DMS79 treated with DMSO at 0.1 percent for 48 hours (cell line): ENCODE data around the gene MRPL50.
A peak's percentile ranks its signal among the peaks of the same experiment; 100 is the strongest.
"Not testable (repeated sequence)": the region's sequence is repeated elsewhere in the genome, so short reads cannot be mapped to it uniquely, and the experiment has no call there.

Experiments
- DNase-seq: peaks from one replicate; lab custom pipeline; 2025; lab: John Stamatoyannopoulos, UW

Gene MRPL50

DNA sequence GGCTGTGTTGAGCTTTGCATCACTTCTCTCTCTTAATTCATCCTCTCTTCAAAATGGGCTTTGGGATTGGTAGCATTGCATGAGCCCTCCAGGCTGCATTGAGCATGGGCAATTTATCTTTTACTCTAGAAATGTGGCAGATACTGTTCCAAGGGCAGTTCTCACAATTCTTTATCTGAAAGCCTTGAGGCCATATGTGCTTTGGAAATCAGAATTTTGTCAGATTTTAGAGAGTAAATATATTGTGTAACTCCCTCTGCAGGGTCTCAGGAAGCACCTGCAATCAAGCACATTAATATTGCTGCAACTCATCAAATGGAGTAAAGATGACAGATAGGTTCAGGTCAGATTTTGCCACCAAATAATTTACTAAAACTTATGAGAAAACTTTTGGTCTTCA, 19.6 kb upstream of the MRPL50 start:
- DNase-seq = no peak

DNA sequence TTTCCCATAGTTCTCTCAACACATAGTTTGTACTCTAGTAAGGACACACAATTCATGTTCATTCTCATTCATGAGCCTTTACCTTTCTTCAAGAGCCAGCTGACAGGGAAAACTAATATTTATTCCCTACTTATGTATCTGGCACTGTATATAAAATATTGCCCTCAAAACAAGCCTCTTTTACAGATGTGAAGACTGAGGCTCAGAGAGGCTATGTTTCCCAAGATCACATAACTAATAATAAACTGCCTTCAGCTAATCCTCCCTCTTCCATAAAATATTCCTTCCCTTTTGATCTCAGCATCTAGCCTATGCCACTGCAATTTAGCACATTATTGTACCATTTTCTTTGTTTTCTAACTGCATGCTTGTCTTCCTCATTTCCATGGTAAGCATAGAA, 19.0 kb upstream of the MRPL50 start:
- DNase-seq = no peak

DNA sequence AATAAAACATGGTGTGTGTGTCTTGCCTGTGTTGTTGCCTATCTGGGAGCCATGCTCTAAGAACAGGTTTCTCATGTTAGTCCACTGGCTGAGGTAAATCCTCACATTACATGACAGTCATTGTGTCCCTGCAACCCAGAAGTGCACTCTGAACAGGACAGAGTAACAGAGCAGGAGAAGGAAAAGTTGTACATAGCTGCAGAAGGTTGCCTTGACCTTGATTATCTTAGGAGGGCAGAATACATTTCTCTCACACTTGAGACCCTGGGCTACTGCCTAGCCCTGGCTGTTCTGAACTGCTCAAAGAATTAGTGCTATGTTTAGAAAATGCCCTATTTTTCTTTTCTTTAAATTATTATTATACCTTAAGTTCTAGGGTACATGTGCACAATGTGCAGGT, 17.2 kb upstream of the MRPL50 start:
- DNase-seq = no peak

DNA sequence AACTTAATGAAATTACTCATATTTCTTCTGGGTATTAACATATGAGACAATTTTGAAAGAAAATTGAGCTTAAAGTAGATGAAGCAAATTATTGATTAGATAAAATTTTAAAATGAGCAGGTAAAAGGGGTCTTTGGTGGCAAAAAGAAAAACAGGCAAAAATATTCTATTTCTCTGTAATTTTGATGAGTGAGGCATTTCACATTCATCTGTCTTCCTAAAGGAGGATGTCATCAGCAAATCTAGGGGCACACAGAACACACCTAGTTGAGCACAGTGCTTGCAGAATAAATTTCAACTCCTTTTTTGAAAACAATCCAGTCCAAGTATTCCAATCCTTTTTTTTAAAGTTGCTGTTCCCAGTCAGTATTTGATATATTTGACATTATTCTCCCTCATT, 16.4 kb upstream of the MRPL50 start:
- DNase-seq = no peak

DNA sequence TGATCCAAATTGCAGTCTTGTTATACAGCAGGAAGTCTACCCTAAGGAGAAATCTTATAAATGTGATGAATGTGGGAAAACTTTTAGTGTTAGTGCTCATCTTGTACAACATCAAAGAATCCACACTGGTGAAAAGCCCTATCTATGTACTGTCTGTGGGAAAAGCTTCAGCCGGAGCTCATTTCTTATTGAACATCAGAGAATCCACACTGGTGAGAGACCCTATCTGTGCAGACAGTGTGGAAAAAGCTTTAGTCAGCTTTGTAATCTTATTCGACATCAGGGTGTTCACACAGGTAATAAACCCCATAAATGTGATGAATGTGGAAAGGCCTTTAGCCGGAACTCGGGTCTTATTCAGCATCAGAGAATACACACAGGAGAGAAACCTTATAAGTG, 10.7 kb upstream of the MRPL50 start:
- DNase-seq = no peak

DNA sequence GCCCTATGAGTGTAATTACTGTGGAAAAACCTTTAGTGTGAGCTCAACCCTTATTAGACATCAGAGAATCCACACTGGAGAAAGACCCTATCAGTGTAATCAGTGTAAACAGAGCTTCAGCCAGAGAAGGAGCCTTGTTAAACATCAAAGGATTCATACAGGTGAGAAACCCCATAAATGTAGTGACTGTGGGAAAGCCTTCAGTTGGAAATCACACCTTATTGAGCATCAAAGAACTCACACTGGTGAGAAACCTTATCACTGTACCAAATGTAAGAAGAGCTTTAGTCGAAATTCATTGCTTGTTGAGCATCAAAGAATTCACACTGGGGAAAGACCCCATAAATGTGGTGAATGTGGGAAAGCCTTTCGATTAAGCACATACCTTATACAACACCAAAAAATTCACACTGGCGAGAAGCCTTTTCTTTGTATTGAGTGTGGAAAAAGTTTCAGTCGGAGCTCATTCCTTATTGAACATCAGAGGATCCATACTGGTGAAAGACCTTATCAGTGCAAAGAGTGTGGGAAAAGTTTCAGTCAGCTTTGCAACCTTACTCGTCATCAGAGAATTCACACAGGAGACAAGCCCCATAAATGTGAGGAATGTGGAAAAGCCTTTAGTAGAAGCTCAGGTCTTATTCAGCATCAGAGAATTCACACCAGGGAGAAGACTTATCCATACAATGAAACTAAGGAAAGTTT, 10.1 kb upstream of the MRPL50 start:
- DNase-seq = no peak

DNA sequence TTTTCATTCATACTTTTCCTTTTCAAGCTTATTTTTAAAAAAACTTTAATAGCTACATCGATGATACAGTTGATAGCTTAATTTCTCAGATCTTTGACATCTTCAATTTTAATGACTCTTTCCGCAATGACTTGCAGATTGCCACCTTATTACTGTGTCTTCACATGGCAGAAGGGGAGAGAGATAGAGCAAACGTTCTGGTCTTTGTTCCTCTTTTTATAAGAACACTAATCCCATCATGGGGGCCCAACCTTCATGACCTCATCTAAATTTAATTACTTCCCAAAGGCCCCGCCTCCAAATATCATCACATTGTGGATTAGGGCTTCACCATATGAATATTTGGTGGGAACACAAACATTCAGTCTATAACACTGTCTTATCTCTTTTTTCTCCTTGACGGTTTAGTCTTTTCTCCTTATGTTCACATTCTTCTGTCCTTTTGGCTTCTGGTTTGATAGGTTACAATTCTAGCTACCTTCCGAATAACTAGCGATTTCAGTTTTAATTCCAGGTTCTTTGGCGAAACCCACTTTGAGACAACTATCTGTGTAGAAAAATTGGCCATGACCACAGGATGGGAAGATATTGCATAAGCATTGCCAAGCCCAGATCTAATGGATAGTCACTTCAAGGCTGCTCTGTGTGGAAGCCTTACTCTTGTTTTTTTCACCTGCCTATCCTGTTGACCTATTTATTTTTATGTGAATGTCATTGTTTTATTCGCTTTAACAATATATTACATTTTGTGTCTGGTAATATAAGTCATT, 5.3 kb upstream of the MRPL50 start:
- no peak for DNase-seq

DNA sequence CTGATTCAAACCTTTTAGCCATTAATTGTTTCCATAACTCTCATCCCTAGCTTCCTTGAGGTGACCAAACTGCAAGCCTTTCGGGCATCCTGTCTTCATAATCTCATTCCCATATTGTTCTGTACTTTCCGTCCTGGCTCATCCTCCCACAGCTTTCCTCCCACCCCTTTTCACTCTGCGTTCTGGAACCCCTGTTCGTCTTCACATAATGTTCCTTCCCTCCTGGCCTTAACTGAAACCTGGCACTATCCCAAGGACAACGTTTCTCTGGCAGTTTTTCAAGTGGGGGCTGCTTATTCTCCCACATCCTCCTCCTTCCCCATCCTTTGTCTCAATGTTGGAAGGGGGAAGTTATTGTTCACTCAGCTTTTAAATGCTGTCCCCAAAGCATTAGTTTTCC, 1.7 kb upstream of the MRPL50 start:
- no peak for DNase-seq

DNA sequence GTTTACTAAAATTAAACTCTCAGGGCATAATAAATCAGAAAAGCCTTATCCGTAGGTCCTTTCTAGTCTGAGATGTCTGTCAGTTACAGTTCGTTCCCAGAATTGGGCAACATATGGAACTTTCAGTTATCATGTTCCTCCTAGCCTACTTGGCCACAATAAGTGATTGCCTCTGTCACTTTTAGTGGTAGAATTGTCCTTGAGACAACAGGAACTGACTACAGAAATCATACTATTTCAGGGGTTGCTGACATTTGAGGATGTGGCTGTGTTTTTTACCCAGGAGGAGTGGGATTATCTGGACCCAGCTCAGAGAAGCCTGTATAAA, 1.2 kb upstream of the MRPL50 start:
- DNase-seq = no peak

DNA sequence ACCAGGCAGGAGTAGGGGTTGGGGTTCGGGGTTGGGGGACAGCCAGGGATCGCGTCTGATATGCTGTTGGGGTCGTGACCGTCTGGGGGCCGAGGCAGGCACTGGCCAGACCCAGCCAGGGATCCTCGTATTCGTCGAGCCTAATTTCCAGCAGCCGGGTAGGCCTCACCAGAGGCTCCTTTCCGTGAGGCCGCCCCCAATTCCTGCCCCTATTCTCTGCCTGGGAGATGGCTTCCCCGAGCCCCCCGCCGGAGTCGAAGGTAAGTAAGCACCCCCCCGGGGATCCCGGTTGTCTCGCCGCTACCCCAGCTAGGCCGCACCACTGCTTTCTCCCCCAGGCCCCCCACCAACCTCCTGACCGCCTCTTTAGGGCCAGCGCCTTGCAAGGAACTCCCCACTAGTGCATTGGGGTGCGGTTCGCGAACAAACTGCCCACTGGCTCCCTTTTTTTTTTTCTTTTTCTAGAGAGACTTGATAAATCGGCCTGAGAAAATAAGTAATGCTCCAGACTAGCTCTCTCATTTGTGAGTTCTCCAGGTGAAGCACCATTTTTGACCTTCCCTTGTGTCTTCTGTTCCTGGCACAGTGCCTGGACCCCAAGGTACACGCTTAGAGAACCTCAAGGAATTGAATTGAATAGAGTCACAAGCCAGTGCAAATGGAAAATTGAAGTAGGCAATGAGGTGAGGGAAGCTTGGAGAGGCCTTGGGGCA, 668 bp upstream of the MRPL50 start:
- peak; percentile 2 for DNase-seq

DNA sequence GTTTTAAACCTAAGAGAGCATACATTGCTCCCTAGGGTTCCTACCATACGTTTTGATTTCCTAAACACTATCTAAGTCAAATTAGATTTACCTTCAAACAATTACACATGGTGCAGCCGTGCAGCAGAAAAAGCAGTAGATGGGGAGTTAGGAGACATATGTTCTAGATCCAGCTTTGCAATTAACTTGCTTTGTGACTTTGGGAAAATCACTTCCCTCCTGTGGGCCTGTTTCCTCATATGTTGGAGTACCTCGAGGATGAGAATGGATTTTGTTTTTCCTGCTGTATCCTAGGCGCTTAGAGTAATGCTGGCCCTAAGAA, 711 bp downstream of the MRPL50 start:
- no peak for DNase-seq

DNA sequence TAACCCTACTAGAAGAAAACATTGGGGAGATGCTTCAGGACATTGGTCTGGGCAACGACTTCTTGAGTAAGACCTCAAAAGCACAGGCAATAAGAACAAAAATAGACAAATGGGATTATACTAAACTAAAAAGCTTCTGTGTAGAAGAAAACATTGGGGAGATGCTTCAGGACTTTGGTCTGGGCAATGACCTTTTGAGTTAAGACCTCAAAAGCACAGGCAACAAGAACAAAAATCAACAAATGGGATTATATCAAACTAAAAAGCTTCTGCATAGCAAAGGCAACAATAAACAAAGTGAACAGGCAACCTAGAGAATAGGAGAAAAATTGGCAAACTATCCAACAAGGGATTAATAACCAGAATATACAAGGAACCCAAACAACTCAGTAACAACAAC, 3.7 kb downstream of the MRPL50 start:
- DNase-seq = no peak

DNA sequence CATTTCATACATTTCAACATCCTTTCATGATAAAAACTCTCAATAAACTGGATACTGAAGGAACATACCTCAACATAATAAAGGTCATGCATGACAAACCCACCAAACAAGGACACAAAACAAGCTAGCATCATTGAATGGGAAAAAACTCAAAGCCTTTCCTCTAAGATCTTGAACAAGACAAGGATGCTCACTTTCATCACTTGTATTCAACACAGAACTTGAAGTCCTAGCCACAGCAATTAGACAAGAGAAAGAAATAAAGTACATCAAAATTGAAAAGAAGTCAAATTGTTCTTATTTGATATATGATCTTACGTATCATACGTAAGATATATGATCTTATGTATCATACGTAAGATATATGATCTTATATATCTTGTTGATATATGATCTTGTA, 5.3 kb downstream of the MRPL50 start:
- DNase-seq = no peak

DNA sequence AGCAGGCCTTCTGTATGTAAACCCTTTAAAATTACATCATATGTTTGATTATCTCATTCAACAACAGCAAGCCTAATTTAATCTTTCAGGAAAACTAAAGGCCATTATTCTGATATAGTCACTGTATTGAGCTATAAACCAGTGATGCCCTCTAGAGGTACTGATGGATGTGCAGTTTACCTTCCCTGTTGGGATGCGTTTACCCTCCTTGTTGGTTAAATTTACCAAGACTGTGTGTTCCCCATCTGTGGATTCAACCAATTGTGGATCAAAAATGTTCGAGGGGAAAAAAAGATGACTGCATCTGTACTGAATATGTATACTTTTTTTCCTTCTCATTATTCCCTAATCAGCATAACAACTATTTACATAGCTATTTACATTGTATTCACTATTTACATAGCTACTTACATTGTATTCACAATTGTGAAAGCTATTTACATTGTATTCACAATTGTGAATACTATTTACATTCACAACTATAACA, 9.9 kb downstream of the MRPL50 start:
- DNase-seq = no peak

DNA sequence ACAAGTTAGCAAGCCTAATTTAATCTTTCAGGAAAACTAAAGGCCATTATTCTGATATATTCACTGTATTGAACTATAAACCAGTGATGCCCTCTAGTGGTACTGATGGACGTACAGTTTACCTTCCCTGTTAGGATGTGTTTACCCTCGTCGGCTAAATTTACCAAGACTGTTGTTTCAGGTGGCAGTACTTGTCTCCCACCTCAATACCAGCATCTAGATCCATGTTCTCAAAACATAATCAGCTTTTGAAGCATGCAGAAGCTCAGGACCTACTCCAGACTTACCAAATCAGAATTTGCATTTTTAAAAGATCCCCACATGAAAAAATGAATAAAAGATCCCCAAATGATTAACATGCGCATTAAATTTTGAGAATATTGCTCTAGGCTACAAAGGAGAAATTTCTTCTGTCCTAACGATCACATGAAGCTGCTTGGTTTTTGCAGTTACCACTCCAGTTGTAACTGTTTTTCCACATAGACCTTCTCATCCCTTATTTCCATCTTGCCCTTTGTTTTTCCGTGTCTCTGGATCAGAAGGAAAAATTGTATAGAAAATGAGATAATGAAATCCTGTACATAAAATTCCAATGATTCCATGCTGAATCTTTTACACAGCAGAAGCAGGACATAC, 10.4 kb downstream of the MRPL50 start:
- DNase-seq = no peak

DNA sequence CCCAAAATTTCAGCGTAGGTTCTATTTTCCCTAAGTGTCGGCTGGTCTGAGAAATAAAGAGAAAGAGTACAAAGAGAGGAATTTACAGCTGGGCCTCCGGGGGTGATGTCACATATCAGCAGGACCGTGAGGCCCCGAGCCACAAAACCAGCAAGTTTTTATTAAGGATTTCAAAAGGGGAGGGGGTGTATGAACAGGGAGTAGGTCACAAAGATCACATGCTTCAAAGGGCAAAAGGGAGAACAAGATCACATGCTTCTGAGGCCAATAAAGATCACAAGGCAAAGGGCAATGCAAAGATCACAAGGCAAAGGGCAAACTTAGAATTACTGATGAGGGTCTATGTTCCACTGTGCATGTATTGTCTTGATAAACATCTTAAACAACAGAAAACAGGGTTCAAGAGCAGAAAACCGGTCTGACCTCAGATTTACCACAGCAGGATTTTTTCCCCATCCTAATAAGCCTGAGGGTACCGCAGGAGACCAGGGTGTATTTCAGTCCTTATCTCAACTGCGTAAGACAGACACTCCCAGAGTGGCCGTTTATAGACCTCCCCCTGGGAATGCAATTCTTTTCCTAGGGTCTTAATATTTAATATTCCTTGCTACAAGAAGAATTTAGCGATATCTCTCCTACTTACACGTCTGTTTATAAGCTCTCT, 13.4 kb downstream of the MRPL50 start, which contains the start of gene BAAT:
Gene BAAT, minus strand, starts transcription at position 134 of the 664 bp plus-strand sequence. CDS start 13,602 bp downstream, outside the sequence.
- not testable (repeated sequence) for DNase-seq

DNA sequence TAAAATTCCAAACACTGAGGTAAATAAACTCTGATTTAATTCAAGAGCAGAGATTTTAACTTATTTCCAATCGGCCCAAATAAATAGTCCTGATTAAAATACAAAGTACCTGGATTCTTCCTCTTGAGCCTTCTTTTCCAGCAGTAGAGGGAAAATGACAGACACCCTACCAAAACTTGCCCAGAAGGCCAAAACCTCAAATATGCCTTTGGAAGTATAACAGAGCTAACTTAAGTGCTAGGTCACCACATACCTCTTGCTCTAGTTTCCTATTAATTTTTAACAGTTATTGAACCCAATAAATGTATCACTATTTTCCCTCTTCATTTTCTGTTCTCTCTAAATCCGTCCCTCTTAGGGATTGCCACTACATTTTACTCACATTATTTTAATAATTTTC, 15.1 kb downstream of the MRPL50 start:
- DNase-seq = no peak

DNA sequence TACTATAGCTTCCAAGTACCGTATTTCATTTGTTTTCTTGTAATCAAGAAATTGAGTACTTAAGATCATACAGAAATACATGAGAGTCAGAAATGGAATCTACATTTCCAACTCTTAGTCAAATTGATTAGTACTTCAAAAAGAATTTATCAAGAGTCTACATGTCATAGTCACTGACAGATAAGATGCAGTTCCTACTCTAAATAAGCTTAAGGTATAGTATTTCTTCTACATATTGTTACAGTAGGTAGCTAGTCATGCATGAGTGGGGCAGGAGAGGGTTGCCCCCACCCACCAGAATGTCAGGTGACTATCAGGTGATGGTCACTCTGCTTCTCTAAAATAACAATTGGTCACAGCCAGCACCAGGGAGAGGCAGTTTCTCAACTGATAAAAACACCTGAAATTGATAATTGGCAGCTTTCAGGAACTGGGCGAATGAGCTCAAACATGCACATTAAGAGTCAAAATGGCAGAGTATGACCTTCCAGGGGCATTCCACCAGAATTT, 16.5 kb downstream of the MRPL50 start:
- DNase-seq = no peak

DNA sequence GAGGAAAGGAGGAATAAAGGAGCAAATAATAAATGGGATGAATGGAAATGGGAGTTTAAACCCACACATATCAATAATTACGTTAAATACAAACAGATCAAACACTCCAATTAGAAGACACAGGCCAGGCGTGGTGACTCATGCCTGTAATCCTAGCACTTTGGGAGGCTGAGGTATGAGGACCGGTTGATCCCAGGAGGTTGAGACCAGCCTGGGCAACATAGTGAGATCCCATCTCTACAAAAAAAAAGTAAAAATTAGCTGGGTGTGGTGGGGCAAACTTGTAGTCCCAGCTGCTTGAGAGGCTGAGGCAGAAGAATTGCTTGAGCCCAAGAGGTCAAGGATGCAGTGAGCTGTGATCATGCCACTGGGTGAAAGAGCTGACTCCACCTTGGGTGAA, 17.3 kb downstream of the MRPL50 start:
- no peak for DNase-seq

DNA sequence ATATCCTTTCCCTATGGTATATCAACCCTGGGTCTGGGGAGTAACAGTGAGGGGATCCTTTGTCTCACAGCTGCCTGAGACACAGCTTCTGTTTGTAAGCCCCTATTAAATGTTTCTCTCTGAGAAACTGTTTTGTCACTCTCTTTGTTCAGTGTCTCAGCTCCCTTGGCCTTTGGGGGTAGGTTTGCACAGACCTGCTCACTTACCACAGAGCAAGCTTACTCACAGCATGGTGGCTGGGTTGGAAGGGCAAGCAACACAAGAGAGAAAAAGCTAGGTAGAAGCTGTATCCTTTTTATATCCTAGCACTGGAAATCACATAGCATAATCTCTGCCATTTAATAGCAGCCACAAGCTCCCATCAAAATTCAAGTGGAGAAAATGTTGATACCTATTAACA, 18.1 kb downstream of the MRPL50 start:
- no peak for DNase-seq

DNA sequence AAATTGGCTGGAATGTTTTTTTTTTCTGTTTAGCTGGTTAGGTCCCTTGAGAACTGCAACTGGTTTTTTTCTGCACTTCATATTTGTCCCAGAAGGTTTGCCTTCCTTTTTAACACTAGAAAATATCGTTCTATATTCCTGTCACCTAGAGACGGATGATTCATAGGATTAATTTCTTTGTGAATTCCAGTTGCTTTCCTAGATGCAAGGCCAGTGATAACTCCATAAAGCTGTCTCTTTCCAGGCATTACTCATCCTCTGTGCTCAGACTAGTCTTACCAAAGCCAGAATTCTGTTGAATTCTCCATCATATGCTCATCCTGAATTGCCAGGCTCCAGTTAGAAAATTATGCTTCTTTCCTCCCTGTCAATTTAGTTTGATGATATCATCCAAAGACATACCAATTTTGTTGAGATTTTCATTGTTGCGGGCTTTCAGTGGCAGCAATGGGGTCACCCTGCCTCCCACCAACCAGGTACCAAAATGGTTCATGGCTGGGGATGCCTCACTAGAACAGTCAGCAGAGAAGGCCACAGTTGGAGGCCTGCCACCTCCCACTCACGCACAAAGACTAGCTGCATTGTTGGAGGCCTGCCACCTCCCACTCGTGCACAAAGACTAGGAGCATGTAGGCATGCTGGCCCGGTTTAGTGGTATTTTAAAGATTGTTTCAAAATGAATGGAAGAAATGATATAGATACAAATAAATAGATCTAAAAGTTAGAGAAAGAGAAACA, 22.1 kb downstream of the MRPL50 start:
- no peak for DNase-seq
